Spinal cord (tissue), 10 donors: ENCODE results near the gene SNX1. TPM values are rescaled to one million over a fixed set of nuclear protein-coding genes. Genes with fewer than 3 reads are reported as not detected.
A peak's percentile ranks its signal among the peaks of the same experiment; 100 is the strongest.
"Not testable (repeated sequence)": the region's sequence is repeated elsewhere in the genome, so short reads cannot be mapped to it uniquely, and the experiment has no call there.

Experiments
- DNase-seq, 6 donors: peaks; one replicate each; pipeline versions ENCODE4 v3.0.0 to v3.0.0-alpha.2; 2013 to 2015; ENCODE audit warnings: low spot score in 6 of 6, low read depth in 4 of 6
- H3K27ac ChIP-seq: one replicate; pipeline ENCODE4 v1.5.1; 2013; ENCODE audit warnings: low read depth, low read length, control low read depth
- H3K27me3 ChIP-seq: one replicate; pipeline ENCODE4 v1.6.1; 2013; ENCODE audit warnings: low read length; ENCODE audit not compliant: control insufficient read depth, insufficient read depth
- H3K36me3 ChIP-seq: one replicate; pipeline ENCODE4 v1.6.1; 2013; ENCODE audit warnings: low read length; ENCODE audit not compliant: control insufficient read depth, insufficient read depth
- H3K4me1 ChIP-seq: one replicate; pipeline ENCODE4 v1.6.1; 2013; ENCODE audit warnings: low read length; ENCODE audit not compliant: control insufficient read depth, insufficient read depth
- H3K4me3 ChIP-seq: one replicate; pipeline ENCODE4 v1.5.1; 2013; ENCODE audit warnings: low read depth, low read length, control low read depth
- H3K9me3 ChIP-seq: one replicate; pipeline ENCODE4 v1.6.1; 2013; ENCODE audit warnings: low read length; ENCODE audit not compliant: control insufficient read depth, insufficient read depth
- WGBS: methylation state at CpG from one replicate; pipeline ENCODE4 v1.1.5; 2013; ENCODE audit warnings: missing lambda C conversion rate; ENCODE audit not compliant: insufficient coverage; 5-methylcytosine and 5-hydroxymethylcytosine counted together
- polyA plus RNA-seq, 2 donors: library from polyadenylated mRNA; unstranded; fragments of 120-200 nt; gene quantifications; one replicate each; pipeline ENCODE4 v1.2.1, GENCODE V29; 2013; ENCODE audit not compliant: insufficient read length in 2 of 2
- total RNA-seq, 2 donors: library from RNA; depleted of rRNA in 1 of 2; stranded (reverse); fragments of 120-200 nt in 1 of 2; fragments of >200 nt in 1 of 2; gene quantifications; one replicate each; pipeline versions ENCODE4 v1.2.3 to v1.2.4, GENCODE V29; 2013 to 2014
- donor health status: healthy.

SNX1 gene
- total and polyA plus RNA-seq, 4 donors, result 51.6 to 79.3 (median 63.9) TPM

DNA sequence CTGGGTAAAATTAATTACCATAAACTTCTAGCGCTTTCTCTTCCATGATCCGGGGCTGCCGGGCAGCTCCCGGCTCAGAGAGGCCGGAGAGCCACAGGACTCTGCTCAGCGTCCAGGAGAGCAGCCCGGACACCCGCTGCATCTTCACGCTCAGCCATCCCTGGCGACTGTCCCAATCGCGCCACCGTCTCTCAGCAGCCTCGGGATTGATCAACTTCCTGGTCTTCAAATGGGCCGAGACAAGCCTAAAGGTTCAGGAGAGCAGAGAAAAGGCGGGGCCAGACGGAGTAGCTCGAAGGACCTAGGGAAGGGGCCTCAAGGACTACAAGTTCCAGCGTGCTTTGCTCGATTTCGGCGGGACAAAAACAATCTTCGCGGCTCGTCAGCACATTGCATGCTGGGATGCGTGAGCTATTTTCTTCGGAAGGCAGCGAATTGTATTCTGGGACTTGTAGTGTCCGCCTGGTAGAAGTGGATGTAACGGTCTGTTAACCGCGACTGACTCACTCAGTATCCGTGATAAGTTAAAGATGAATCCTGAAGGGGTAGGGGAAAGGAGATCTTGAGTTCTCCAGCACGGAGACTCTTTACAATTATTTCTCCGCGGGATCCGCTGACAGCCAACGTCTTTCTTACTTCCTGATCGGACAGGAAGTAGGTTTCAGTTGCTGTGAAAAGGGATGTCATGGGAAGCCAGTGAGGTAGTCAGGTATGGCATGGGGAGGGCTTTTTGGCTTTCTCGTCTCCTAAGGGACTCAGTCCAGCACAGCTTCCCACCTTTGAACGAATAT is 2.0 kb upstream of the SNX1 start, which contains the start of gene CIAO2A:
Gene CIAO2A, minus strand, starts transcription at position 212 of the 791 bp plus-strand sequence. Its CDS starts 70 bp downstream, at position 142.
- Histone ChIP-seq H3K27ac (peak within 1 kb of the TSS; percentile 95), H3K9me3 (no peaks in the 10 kb centered on the region), H3K4me1 (peaks cover 26% of the 10 kb centered on the region), H3K4me3 (peak within 1 kb of the TSS; percentile 94), H3K36me3 (peaks cover 6% of the 10 kb centered on the region), H3K27me3 (no peaks in the 10 kb centered on the region)
- WGBS, result under 1% methylated on average over 36 of the region's 41 CpGs
- DNase-seq, result peak; percentile 95 to 99 (median 96)

DNA sequence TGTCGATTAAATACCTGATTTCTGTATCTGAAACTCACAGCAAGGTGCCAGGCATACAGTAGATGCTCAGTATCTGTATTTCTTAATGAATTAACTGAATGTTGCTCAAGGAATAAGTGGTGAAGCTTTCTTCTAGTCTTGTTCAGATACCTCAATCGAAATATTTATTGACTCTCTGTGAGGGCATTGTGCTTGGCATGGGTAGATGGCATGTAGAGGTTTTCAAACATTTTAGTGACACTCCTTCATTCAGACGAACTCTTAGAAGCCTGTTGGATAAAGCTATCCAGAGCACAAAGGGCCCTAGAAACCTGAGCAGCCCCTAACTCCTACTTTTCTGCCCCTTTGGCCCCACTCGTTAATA is 369 bp upstream of the SNX1 start:
- no peaks in the 10 kb centered on the region for H3K9me3 ChIP-seq
- peak in 1 of 6 donors; percentile 15 for DNase-seq
- 38% methylated on average over 3 of the region's 4 CpGs for WGBS
- H3K27ac ChIP-seq, result peak overlapping the region; percentile 79
- H3K27me3 ChIP-seq, result no peaks in the 10 kb centered on the region
- peaks cover 28% of the 10 kb centered on the region for H3K4me1 ChIP-seq
- H3K36me3 ChIP-seq, result peaks cover 3% of the 10 kb centered on the region
- H3K4me3 ChIP-seq, result peak overlapping the region; percentile 94

DNA sequence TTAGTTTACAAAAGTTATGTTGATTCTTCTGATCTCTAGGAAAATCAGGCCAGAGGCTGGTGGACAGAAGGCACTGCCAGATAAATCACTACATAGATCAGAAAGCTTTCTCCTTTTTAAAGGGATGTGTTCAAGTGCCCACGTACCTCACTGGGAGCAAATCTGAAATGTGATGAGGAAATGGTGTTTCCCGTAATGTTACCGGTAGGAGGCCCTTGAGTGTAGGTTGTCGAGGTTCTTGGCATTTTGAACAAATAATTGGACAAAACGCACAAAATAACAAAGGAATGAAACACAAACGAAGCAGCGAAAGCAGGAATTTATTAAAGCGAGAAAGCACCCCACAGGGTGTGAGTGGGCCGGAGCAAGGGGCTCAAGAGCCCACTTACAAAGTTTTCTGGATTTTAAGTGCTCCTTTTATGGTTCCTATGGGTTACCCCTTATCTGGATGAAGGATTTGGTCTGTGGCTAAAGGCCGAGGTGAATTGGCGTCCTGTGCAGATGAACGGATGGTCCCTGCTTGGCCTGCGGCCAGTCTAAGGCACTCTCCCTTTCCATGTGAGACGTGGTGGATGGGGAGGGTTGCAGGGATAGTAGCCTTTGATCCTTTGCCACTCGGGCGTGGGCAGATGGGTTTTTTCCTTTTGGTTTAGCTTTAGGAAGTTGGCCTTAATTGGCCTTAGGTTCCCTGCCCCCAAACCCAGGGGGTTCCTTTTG is 1.0 kb downstream of the SNX1 start:
- WGBS, result 2% methylated on average over 8 of the region's 16 CpGs
- DNase-seq, result peak in 2 of 6 donors; percentile 10 to 24
- H3K9me3 ChIP-seq, result no peaks in the 10 kb centered on the region
- no peak overlapping the region for H3K27ac ChIP-seq
- H3K27me3 ChIP-seq, result no peaks in the 10 kb centered on the region
- peaks cover 28% of the 10 kb centered on the region for H3K4me1 ChIP-seq
- peaks cover 3% of the 10 kb centered on the region for H3K36me3 ChIP-seq
- peak overlapping the region; percentile 94 for H3K4me3 ChIP-seq

DNA sequence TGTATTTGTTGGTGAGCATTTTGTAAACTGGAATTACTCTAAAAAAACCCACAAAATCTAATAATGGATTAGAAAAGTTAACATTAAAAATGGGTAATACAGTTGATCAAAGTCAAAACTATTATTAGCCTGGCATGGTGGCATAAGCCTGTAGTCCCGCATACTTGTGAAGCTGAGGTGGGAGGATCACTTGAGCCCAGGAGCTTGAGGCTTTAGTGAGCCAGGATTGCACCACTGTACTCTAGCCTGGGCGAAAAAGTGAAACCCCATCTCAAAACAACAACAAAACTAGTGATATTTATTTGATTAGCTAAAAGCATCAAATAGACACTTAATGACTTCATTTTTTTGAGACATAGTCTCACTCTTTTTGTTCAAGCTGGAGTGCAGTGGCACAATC is 3.6 kb downstream of the SNX1 start:
- peaks cover 19% of the 10 kb centered on the region for H3K4me1 ChIP-seq
- DNase-seq, result no peak
- H3K4me3 ChIP-seq, result no peak overlapping the region

DNA sequence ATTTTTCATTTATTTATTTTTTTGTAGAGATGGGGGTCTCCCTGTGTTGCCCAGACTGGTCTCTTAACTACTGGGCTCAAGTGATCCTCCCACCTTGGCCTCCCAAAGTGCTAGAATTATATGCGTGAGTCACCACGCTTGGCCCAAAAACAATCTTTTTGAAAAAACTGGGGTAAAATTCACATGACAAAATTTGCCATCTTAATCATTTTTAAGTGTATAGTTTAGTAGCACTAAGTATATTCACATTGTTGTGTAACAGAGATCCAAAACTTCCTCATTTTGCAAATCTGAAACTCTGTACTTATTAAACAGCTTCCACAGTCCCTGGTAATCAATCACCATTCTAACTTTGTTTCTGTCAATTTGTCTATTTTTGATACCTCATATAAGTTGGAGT is 5.2 kb downstream of the SNX1 start:
- WGBS, result no CpG with 5 or more reads among the region's 2 CpGs
- H3K4me3 ChIP-seq, result no peak overlapping the region
- H3K27me3 ChIP-seq, result no peaks in the 10 kb centered on the region
- H3K27ac ChIP-seq, result no peak overlapping the region
- H3K4me1 ChIP-seq, result peaks cover 14% of the 10 kb centered on the region
- no peak for DNase-seq
- H3K9me3 ChIP-seq, result no peaks in the 10 kb centered on the region
- peaks cover 3% of the 10 kb centered on the region for H3K36me3 ChIP-seq

More for the DNA sequence above, 3.6 kb downstream of the SNX1 start:
- H3K27ac ChIP-seq, result no peak overlapping the region
- H3K9me3 ChIP-seq, result no peaks in the 10 kb centered on the region
- no CpG with 5 or more reads among the region's 2 CpGs for WGBS
- peaks cover 3% of the 10 kb centered on the region for H3K36me3 ChIP-seq
- H3K27me3 ChIP-seq, result no peaks in the 10 kb centered on the region

DNA sequence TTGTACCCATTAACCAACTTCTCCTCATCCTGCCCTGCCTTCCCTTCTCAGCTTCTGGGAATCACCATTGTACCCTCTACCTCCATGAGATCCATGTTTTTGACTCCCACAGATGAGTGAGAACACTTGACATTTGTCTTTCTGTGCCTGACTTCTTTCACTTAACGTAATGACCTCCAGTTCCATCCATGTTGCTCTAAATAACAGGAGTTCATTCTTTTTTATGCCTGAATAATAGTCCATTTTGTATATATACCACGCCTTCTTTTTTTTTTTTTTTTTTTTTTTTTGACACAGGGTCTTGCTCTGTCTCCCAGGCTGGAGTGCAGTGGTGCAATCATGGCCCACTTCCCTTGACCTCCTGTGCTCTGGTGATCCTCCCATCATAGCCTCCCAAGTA is 6.7 kb downstream of the SNX1 start:
- Histone ChIP-seq H3K9me3 (no peaks in the 10 kb centered on the region), H3K27me3 (no peaks in the 10 kb centered on the region), H3K4me3 (no peak overlapping the region), H3K36me3 (peaks cover 3% of the 10 kb centered on the region), H3K4me1 (peaks cover 7% of the 10 kb centered on the region), H3K27ac (no peak overlapping the region)
- DNase-seq, result no peak
- no CpG with 5 or more reads among the region's 2 CpGs for WGBS

DNA sequence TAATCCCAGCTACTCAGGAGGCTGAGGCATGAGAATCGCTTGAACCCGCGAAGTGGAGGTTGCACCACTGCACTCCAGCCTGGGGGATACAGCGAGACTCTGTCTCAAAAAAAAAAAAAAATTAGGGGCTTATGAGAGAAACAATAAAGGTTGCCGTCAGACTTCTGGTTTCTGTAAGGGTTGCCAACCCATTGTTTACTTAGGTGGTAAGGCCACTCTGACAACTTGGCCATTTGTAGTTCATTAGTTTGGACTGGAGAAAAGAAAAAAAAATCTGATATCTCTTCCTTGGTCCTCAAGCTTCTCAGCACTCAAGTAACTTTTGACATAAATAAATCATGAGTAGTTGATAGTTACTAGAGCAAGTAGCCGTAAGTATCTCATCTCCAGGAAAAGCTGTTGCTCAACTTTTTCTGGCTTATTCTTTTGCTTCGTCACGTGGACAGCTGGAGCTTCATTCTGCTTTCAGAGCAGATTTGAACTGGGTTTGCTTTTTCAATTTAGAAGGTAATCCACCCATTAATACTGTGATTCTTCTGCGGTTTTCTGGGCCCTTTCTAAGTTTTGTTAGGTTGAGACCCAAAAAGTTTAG is 9.4 kb downstream of the SNX1 start:
- Histone ChIP-seq H3K27ac (no peak overlapping the region), H3K4me1 (peaks cover 1% of the 10 kb centered on the region)

DNA sequence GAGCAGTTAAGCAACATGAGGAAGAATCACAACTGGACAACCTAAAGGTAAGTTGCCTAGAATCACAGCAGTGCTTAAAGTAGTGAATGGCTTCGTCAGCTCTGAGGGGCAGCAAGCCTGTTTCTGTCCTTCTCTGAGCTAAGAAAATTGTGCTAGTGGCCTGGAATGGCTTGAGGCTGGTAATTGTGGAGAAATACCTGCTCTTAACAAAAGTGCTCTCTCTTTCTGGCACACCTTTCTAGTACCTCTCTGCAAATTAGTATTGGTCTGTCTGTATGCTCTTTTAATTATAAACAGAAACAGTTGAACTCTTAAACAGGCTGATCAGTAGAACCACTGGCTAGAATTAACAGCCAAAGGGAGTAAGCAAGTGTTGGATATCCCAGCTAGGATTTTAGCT is 11.6 kb downstream of the SNX1 start:
- no peaks in the 10 kb centered on the region for H3K36me3 ChIP-seq
- WGBS, result 80% methylated on average over 1 of the region's 1 CpG
- peaks cover 3% of the 10 kb centered on the region for H3K4me1 ChIP-seq
- H3K9me3 ChIP-seq, result no peaks in the 10 kb centered on the region
- no peak overlapping the region for H3K4me3 ChIP-seq
- no peaks in the 10 kb centered on the region for H3K27me3 ChIP-seq
- H3K27ac ChIP-seq, result no peak overlapping the region
- DNase-seq, result no peak

More for the DNA sequence above, 9.4 kb downstream of the SNX1 start:
- no peaks in the 10 kb centered on the region for H3K9me3 ChIP-seq
- H3K36me3 ChIP-seq, result no peaks in the 10 kb centered on the region
- H3K27me3 ChIP-seq, result no peaks in the 10 kb centered on the region
- WGBS, result 100% methylated on average over 3 of the region's 9 CpGs
- H3K4me3 ChIP-seq, result no peak overlapping the region
- DNase-seq, result no peak

DNA sequence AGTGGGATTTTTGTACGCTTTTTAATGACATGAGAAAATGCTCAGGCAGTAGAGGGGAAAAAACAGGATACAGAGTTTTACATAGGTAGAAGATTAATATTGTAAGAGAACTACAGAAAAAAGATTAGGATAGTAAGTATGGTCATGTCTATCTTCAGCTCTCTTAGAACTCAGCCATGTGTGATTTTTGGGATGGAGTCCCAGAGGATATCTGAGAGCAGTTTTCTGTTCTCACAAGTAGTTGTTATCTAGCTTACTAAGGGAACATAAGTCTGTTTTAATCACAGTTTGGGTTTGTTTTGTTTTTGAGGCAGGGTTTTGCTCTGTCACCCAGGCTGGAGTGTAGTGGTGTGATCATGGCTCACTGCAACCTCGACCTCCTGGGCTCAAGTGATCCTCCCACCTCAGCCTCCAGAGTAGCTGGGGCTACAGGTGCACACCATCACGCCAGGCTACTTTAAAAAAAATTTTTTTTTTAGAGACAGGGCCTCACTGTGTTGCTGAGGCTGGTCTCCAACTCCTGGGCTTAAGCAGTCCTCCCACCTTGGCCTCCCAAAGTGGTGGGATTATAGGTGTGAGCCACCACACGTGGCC is 14.4 kb downstream of the SNX1 start:
- 86% methylated on average over 1 of the region's 4 CpGs for WGBS
- peaks cover 11% of the 10 kb centered on the region for H3K36me3 ChIP-seq
- H3K4me3 ChIP-seq, H3K27ac ChIP-seq, H3K9me3 ChIP-seq, DNase-seq, H3K27me3 ChIP-seq, H3K4me1 ChIP-seq: not testable (repeated sequence)
